ENCODE data around the gene IFNA16.
"Not testable (repeated sequence)": the region's sequence is repeated elsewhere in the genome, so short reads cannot be mapped to it uniquely, and the experiment has no call there.

DNA sequence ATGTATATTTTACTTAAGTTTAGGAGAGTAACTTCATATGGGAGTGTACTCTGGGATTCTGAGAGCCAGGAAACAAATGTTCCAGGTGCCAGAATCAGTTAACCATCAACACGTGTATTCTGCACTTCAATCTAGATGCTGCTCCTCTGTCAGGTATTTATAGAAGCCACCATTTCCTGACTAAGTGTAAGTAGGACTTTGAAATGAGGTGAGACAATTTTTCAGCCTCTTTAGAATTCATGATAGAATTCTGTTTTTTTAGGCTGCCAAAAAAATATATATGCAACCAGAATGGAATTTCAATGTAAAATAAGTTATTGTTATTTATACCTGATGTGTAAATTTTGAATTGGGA lies 19.2 kb upstream of the IFNA16 start:
- not testable (repeated sequence) for TF ChIP-seq CTCF (IDR thresholded peaks at IDR 0.05); POLR2AphosphoS5 (IDR thresholded peaks at IDR 0.05; ENCODE audit: low read depth, low read length); TCF7L2 (IDR thresholded peaks at IDR 0.05; ENCODE audit: low read depth, low read length)
- TF ChIP-seq, protein P1, sequence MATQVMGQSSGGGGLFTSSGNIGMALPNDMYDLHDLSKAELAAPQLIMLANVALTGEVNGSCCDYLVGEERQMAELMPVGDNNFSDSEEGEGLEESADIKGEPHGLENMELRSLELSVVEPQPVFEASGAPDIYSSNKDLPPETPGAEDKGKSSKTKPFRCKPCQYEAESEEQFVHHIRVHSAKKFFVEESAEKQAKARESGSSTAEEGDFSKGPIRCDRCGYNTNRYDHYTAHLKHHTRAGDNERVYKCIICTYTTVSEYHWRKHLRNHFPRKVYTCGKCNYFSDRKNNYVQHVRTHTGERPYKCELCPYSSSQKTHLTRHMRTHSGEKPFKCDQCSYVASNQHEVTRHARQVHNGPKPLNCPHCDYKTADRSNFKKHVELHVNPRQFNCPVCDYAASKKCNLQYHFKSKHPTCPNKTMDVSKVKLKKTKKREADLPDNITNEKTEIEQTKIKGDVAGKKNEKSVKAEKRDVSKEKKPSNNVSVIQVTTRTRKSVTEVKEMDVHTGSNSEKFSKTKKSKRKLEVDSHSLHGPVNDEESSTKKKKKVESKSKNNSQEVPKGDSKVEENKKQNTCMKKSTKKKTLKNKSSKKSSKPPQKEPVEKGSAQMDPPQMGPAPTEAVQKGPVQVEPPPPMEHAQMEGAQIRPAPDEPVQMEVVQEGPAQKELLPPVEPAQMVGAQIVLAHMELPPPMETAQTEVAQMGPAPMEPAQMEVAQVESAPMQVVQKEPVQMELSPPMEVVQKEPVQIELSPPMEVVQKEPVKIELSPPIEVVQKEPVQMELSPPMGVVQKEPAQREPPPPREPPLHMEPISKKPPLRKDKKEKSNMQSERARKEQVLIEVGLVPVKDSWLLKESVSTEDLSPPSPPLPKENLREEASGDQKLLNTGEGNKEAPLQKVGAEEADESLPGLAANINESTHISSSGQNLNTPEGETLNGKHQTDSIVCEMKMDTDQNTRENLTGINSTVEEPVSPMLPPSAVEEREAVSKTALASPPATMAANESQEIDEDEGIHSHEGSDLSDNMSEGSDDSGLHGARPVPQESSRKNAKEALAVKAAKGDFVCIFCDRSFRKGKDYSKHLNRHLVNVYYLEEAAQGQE (IDR thresholded peaks at IDR 0.05; ENCODE audit: insufficient read depth in 1 of 2, low read depth in 2 of 2, low read length in 1 of 2), result not testable (repeated sequence)

Data from Panc1 (cell line).